Vagina (tissue), 2 donors: ENCODE measurements around the gene COPB2. TPM values are rescaled to one million over a fixed set of nuclear protein-coding genes. Genes with fewer than 3 reads are reported as not detected.

Experiments used
- DNase-seq, 2 donors: peaks; one replicate each; pipeline ENCODE4 v3.0.0-alpha.2; 2017; ENCODE audit errors: extremely low spot score in 2 of 2
- H3K27ac ChIP-seq: fragments of 200-600 bp; sonication (generic); one replicate; pipeline ENCODE4 v1.5.1; 2019
- H3K27me3 ChIP-seq: fragments of 200-600 bp; sonication (generic); one replicate; pipeline ENCODE4 v1.5.1; 2019
- H3K36me3 ChIP-seq, 2 donors: fragments of 200-600 bp; sonication (generic); one replicate each; pipeline ENCODE4 v1.5.1; 2017 to 2019
- H3K4me1 ChIP-seq: fragments of 200-600 bp; sonication (generic); one replicate; pipeline ENCODE4 v1.5.1; 2019
- H3K4me3 ChIP-seq, 2 donors: fragments of 200-600 bp; sonication (generic); 1 replicate in 1 of 2; 2 replicates in 1 of 2; pipeline ENCODE4 v1.5.1; 2016 to 2019
- H3K9me3 ChIP-seq: fragments of 200-600 bp; sonication (generic); one replicate; pipeline ENCODE4 v1.5.1; 2019
- CTCF ChIP-seq, 3 experiments: fragments of 450-650 bp in 2 of 3; fragments of 200-600 bp in 1 of 3; sonication (generic) in 1 of 3; IDR thresholded peaks; one replicate each; pipeline ENCODE4 v1.5.1; 2017 to 2019; ENCODE audit warnings: antibody characterized with exemption in 3 of 3, mild to moderate bottlenecking in 2 of 3, moderate library complexity in 2 of 3
- POLR2A ChIP-seq, 2 donors: fragments of 450-650 bp; IDR thresholded peaks; one replicate each; pipeline ENCODE4 v1.6.1; 2017; ENCODE audit warnings: antibody characterized with exemption in 2 of 2, mild to moderate bottlenecking in 2 of 2, moderate library complexity in 2 of 2
- POLR2AphosphoS5 ChIP-seq, 2 donors: sonication (generic); formaldehyde crosslinking; IDR thresholded peaks; one replicate each; pipeline ENCODE4 v1.9.0; 2017; ENCODE audit warnings: antibody characterized with exemption in 2 of 2, mild to moderate bottlenecking in 2 of 2, low read depth in 1 of 2; ENCODE audit not compliant: insufficient read depth in 1 of 2
- intact Hi-C: fragments of 100-400 bp; cut with DNase I; formaldehyde crosslinking; loops from one replicate; pipeline ENCODE4 v1.15.1; 2023
- total RNA-seq: library from RNA; depleted of rRNA; stranded (reverse); fragments of >200 nt; gene quantifications from one replicate; pipeline ENCODE4 v1.2.3, GENCODE V29; 2016

COPB2 gene
- total RNA-seq, 1 donor from 2014 or later: 67.0 TPM

GRCh38 chr3:139327861-139328260, 61.6 kb downstream of the COPB2 start:
- no peaks in the 10 kb centered on the region for H3K9me3 ChIP-seq
- no peak overlapping the region for H3K27ac ChIP-seq
- no peaks in the 10 kb centered on the region for H3K27me3 ChIP-seq
- intact Hi-C loops: loop anchor here (10.0 kb wide), 1 partner anchor 223 kb away; no protein-coding TSS in a partner anchor
- DNase-seq: peak in 1 of 2 donors; percentile 70
- peaks cover 5% of the 10 kb centered on the region for H3K4me1 ChIP-seq
- TF ChIP-seq POLR2AphosphoS5 (IDR thresholded peaks at IDR 0.05; ENCODE audit: insufficient read depth in 1 of 2, low read depth in 1 of 2): no peak
- TF ChIP-seq POLR2A (IDR thresholded peaks at IDR 0.05): no peak
- no peak for TF ChIP-seq CTCF (IDR thresholded peaks at IDR 0.05)
- no peak overlapping the region for H3K4me3 ChIP-seq
- H3K36me3 ChIP-seq: no peaks in the 10 kb centered on the region

GRCh38 chr3:139327231-139327630, 62.2 kb downstream of the COPB2 start:
- Histone ChIP-seq H3K27ac (no peak overlapping the region), H3K27me3 (no peaks in the 10 kb centered on the region), H3K9me3 (no peaks in the 10 kb centered on the region), H3K4me3 (no peak overlapping the region), H3K36me3 (no peaks in the 10 kb centered on the region), H3K4me1 (peaks cover 5% of the 10 kb centered on the region)
- no peak for DNase-seq
- intact Hi-C loops: loop anchor here (10.0 kb wide), 1 partner anchor 222 kb away; no protein-coding TSS in a partner anchor
- TF ChIP-seq POLR2A (IDR thresholded peaks at IDR 0.05) (no peak), POLR2AphosphoS5 (IDR thresholded peaks at IDR 0.05; ENCODE audit: insufficient read depth in 1 of 2, low read depth in 1 of 2) (no peak), CTCF (IDR thresholded peaks at IDR 0.05) (no peak)

- Histone ChIP-seq H3K4me1 (peaks cover 5% of the 10 kb centered on the region), H3K9me3 (no peaks in the 10 kb centered on the region), H3K27me3 (no peaks in the 10 kb centered on the region), H3K4me3 (no peak overlapping the region), H3K27ac (no peak overlapping the region), H3K36me3 (no peaks in the 10 kb centered on the region)
- no peak for TF ChIP-seq POLR2A (IDR thresholded peaks at IDR 0.05)
- no peak for TF ChIP-seq CTCF (IDR thresholded peaks at IDR 0.05)
- no peak for TF ChIP-seq POLR2AphosphoS5 (IDR thresholded peaks at IDR 0.05; ENCODE audit: insufficient read depth in 1 of 2, low read depth in 1 of 2)
- intact Hi-C loops: loop anchor here (10.0 kb wide), 1 partner anchor 222 kb away; no protein-coding TSS in a partner anchor
- DNase-seq: no peak
Observed at GRCh38 chr3:139326707-139327106, 62.7 kb downstream of the COPB2 start.

GRCh38 chr3:139326131-139326530, 63.3 kb downstream of the COPB2 start:
- Histone ChIP-seq H3K27ac (no peak overlapping the region), H3K4me1 (peaks cover 5% of the 10 kb centered on the region), H3K4me3 (no peak overlapping the region), H3K9me3 (no peaks in the 10 kb centered on the region), H3K36me3 (no peaks in the 10 kb centered on the region), H3K27me3 (no peaks in the 10 kb centered on the region)
- DNase-seq: no peak
- intact Hi-C loops: loop anchor here (10.0 kb wide), 1 partner anchor 221 kb away; no protein-coding TSS in a partner anchor
- TF ChIP-seq POLR2AphosphoS5 (IDR thresholded peaks at IDR 0.05; ENCODE audit: insufficient read depth in 1 of 2, low read depth in 1 of 2) (no peak), POLR2A (IDR thresholded peaks at IDR 0.05) (no peak), CTCF (IDR thresholded peaks at IDR 0.05) (no peak)

DNA sequence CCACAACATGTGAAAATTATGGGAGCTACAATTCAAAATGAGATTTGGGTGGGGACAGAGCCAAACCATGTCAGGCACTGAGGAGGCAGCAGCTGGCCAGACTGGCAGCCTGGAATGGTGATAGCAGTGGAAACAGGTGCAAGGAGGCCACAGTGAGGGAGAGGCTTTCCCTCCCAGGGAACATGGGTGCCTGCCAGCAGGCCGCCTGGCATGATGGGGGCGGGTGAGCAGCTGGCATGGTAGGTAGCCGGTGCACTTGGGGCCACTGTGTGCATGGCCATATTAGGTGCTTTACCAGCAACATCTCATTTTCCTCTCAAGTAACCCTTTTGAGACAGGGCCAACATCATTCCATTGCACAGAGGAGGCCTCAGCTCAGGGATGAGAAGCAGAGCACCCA, 63.9 kb downstream of the COPB2 start:
- intact Hi-C loops: loop anchor here (10.0 kb wide), 1 partner anchor 221 kb away; no protein-coding TSS in a partner anchor
- no peak overlapping the region for H3K27ac ChIP-seq
- no peaks in the 10 kb centered on the region for H3K27me3 ChIP-seq
- TF ChIP-seq POLR2AphosphoS5 (IDR thresholded peaks at IDR 0.05; ENCODE audit: insufficient read depth in 1 of 2, low read depth in 1 of 2) (no peak), POLR2A (IDR thresholded peaks at IDR 0.05) (no peak), CTCF (IDR thresholded peaks at IDR 0.05) (no peak)
- no peaks in the 10 kb centered on the region for H3K36me3 ChIP-seq
- no peaks in the 10 kb centered on the region for H3K9me3 ChIP-seq
- DNase-seq: no peak
- H3K4me1 ChIP-seq: peaks cover 5% of the 10 kb centered on the region
- no peak overlapping the region for H3K4me3 ChIP-seq
